Natural killer cell (primary cell): ENCODE measurements around the gene CTLA4. TPM values are rescaled to one million over a fixed set of nuclear protein-coding genes. Genes with fewer than 3 reads are reported as not detected.

ENCODE experiments used
- ATAC-seq, 3 donors: fragments of 150-1000 bp in 2 of 3; fragments of 200-7000 bp in 1 of 3; cut with Tn5 transposase; 1 replicate in 1 of 3; 2 replicates in 2 of 3; pipeline ENCODE4 v1.10.0; 2021; ENCODE audit warnings: mild to moderate bottlenecking in 2 of 3, moderate library complexity in 2 of 3
- DNase-seq, 2 donors: peaks; one replicate each; pipeline versions ENCODE4 v3.0.0 to v3.0.0-alpha.2; 2013 to 2021; ENCODE audit warnings: mixed read lengths in 1 of 2
- H3K27ac ChIP-seq: one replicate; pipeline ENCODE4 v1.5.1; 2013; ENCODE audit warnings: mild to moderate bottlenecking, low read length
- H3K27me3 ChIP-seq: one replicate; pipeline ENCODE4 v1.6.1; 2013; ENCODE audit warnings: low read length; ENCODE audit not compliant: control insufficient read depth, insufficient read depth
- H3K36me3 ChIP-seq: one replicate; pipeline ENCODE4 v1.6.1; 2013; ENCODE audit warnings: low read length; ENCODE audit not compliant: control insufficient read depth, insufficient read depth
- H3K4me1 ChIP-seq: one replicate; pipeline ENCODE4 v1.6.1; 2013; ENCODE audit warnings: low read length; ENCODE audit not compliant: control insufficient read depth, insufficient read depth
- H3K4me3 ChIP-seq: one replicate; pipeline ENCODE4 v1.5.1; 2013; ENCODE audit warnings: low read length
- H3K9me3 ChIP-seq: one replicate; pipeline ENCODE4 v1.6.1; 2013; ENCODE audit warnings: low read length; ENCODE audit not compliant: control insufficient read depth, insufficient read depth
- H3K27ac Mint-ChIP-seq, 2 donors: one replicate each; pipeline ENCODE4 v1.8.0; 2022; ENCODE audit warnings: mild to moderate bottlenecking in 2 of 2, mixed read lengths in 2 of 2, moderate library complexity in 1 of 2
- H3K27me3 Mint-ChIP-seq, 2 donors: one replicate each; pipeline ENCODE4 v1.8.0; 2022; ENCODE audit warnings: low read depth in 2 of 2, mixed read lengths in 2 of 2
- H3K36me3 Mint-ChIP-seq: one replicate; pipeline ENCODE4 v1.8.0; 2022; ENCODE audit warnings: mixed read lengths
- H3K4me1 Mint-ChIP-seq, 2 donors: one replicate each; pipeline ENCODE4 v1.8.0; 2022; ENCODE audit warnings: mixed read lengths in 2 of 2
- H3K4me3 Mint-ChIP-seq: one replicate; pipeline ENCODE4 v1.8.0; 2022; ENCODE audit warnings: mild to moderate bottlenecking, moderate library complexity, mixed read lengths
- H3K9me3 Mint-ChIP-seq, 2 donors: one replicate each; pipeline ENCODE4 v1.8.0; 2022; ENCODE audit warnings: mixed read lengths in 2 of 2
- CTCF ChIP-seq: fragments of 200-600 bp; IDR thresholded peaks from one replicate; pipeline ENCODE4 v1.8.0; 2022; ENCODE audit warnings: antibody characterized with exemption
- WGBS: methylation state at CpG from one replicate; pipeline ENCODE4 v1.1.7; 2013; ENCODE audit warnings: missing lambda C conversion rate; ENCODE audit not compliant: insufficient coverage; 5-methylcytosine and 5-hydroxymethylcytosine counted together
- intact Hi-C: fragments of 100-400 bp; cut with micrococcal nuclease; formaldehyde crosslinking; loops from one replicate; pipeline ENCODE4 v1.14.2; 2022
- total RNA-seq, 4 donors: library from RNA; stranded (reverse); fragments of 120-200 nt in 1 of 4; gene quantifications; one replicate each; pipeline versions ENCODE4 v1.2.3 to v1.2.4, GENCODE V29; 2013 to 2022

The CTLA4 gene
- total RNA-seq, 3 donors from 2014 or later (not counting 1 experiment from before 2014, with no cell fraction given) = 0.31 to 2.3 (median 0.78) TPM

- Histone ChIP-seq H3K9me3 (no peaks in the 10 kb centered on the region), H3K36me3 (no peaks in the 10 kb centered on the region), H3K27me3 (no peaks in the 10 kb centered on the region), H3K27ac (no peak overlapping the region), H3K4me3 (no peak overlapping the region), H3K4me1 (no peaks in the 10 kb centered on the region)
- Mint-ChIP-seq H3K27me3 (peaks cover 0 to 6% of the 10 kb centered on the region in 2 donors), H3K4me3 (no peak overlapping the region), H3K27ac (no peak overlapping the region), H3K36me3 (no peaks in the 10 kb centered on the region), H3K4me1 (peaks cover 0 to 5% of the 10 kb centered on the region in 2 donors), H3K9me3 (no peaks in the 10 kb centered on the region)
- DNase-seq = no peak
- no peak for TF ChIP-seq CTCF
- peak; percentile 40 to 57 (median 52) for ATAC-seq
- intact Hi-C loops = no loop called here
- 97% methylated on average over 2 of the region's 2 CpGs for WGBS
These were observed 23.9 kb downstream of the CTLA4 start for GRCh38 chr2:203891474-203891873.

GRCh38 chr2:203892207-203892606 lies 24.6 kb downstream of the CTLA4 start:
- no peak overlapping the region for H3K27ac Mint-ChIP-seq
- no peaks in the 10 kb centered on the region for H3K9me3 ChIP-seq
- intact Hi-C loops = no loop called here
- no peaks in the 10 kb centered on the region for H3K36me3 ChIP-seq
- DNase-seq (no peak), ATAC-seq (no peak)
- H3K9me3 Mint-ChIP-seq = no peaks in the 10 kb centered on the region
- no peak overlapping the region for H3K4me3 Mint-ChIP-seq
- H3K4me1 ChIP-seq = no peaks in the 10 kb centered on the region
- no peaks in the 10 kb centered on the region for H3K36me3 Mint-ChIP-seq
- peaks cover 0 to 6% of the 10 kb centered on the region in 2 donors for H3K27me3 Mint-ChIP-seq
- peaks cover 0 to 5% of the 10 kb centered on the region in 2 donors for H3K4me1 Mint-ChIP-seq
- no peak overlapping the region for H3K4me3 ChIP-seq
- no peaks in the 10 kb centered on the region for H3K27me3 ChIP-seq
- H3K27ac ChIP-seq = no peak overlapping the region
- no peak for TF ChIP-seq CTCF
- WGBS = 93% methylated on average over 4 of the region's 4 CpGs

GRCh38 chr2:203893401-203893800 lies 25.8 kb downstream of the CTLA4 start:
- Mint-ChIP-seq H3K4me1 (peaks cover 0 to 5% of the 10 kb centered on the region in 2 donors), H3K36me3 (no peaks in the 10 kb centered on the region), H3K9me3 (no peaks in the 10 kb centered on the region), H3K4me3 (no peak overlapping the region), H3K27ac (no peak overlapping the region), H3K27me3 (peaks cover 0 to 6% of the 10 kb centered on the region in 2 donors)
- H3K4me3 ChIP-seq = no peak overlapping the region
- intact Hi-C loops = no loop called here
- H3K27ac ChIP-seq = no peak overlapping the region
- no peaks in the 10 kb centered on the region for H3K4me1 ChIP-seq
- no peaks in the 10 kb centered on the region for H3K36me3 ChIP-seq
- ATAC-seq (no peak), DNase-seq (no peak)
- no peaks in the 10 kb centered on the region for H3K27me3 ChIP-seq
- no peak for TF ChIP-seq CTCF
- no peaks in the 10 kb centered on the region for H3K9me3 ChIP-seq

- no peak for TF ChIP-seq CTCF
- intact Hi-C loops = no loop called here
- Histone ChIP-seq H3K4me3 (no peak overlapping the region), H3K4me1 (no peaks in the 10 kb centered on the region), H3K36me3 (no peaks in the 10 kb centered on the region), H3K27ac (no peak overlapping the region), H3K27me3 (no peaks in the 10 kb centered on the region), H3K9me3 (no peaks in the 10 kb centered on the region)
- Mint-ChIP-seq H3K27ac (no peak overlapping the region), H3K9me3 (no peaks in the 10 kb centered on the region), H3K36me3 (no peaks in the 10 kb centered on the region), H3K4me3 (no peak overlapping the region), H3K27me3 (peaks cover 0 to 6% of the 10 kb centered on the region in 2 donors), H3K4me1 (peaks cover 0 to 5% of the 10 kb centered on the region in 2 donors)
- no peak for DNase-seq
- ATAC-seq = no peak
- WGBS = 96% methylated on average over 7 of the region's 7 CpGs
These were observed 26.3 kb downstream of the CTLA4 start for GRCh38 chr2:203893840-203894239.
